ENCODE results near the gene DHH. TPM values are rescaled to one million over a fixed set of nuclear protein-coding genes. Genes with fewer than 3 reads are reported as not detected.

DHH gene
- polyA plus RNA-seq, 3 donors, result not detected

- intact Hi-C loops (cut with micrococcal nuclease), result loop anchor here in 1 of 2 donors (10.0 kb wide), 1 partner anchor 49 kb away; the partner anchor contains the start of gene DDN
- H3K36me3 Mint-ChIP-seq, result peaks cover 92 to 100% of the 10 kb centered on the region in 2 donors
Observed at GRCh38 chr12:49043856-49044258, 50.7 kb downstream of the DHH start.

GRCh38 chr12:49043241-49043640 is 51.4 kb downstream of the DHH start:
- peak overlapping the region in 3 of 7 donors; percentile 6 to 66 (median 26) for H3K27ac Mint-ChIP-seq
- H3K4me3 ChIP-seq (replicated peaks in 1 of 3; ENCODE audit: low read depth in 2 of 3, low read length in 3 of 3), result no peak overlapping the region
- no peaks in the 10 kb centered on the region for H3K9me3 Mint-ChIP-seq
- H3K9me3 ChIP-seq (replicated peaks in 1 of 2; ENCODE audit: control insufficient read depth in 1 of 2, insufficient read depth in 1 of 2, low read length in 2 of 2), result no peaks in the 10 kb centered on the region
- H3K4me2 ChIP-seq (replicated peaks; ENCODE audit: extremely low read depth, low read length, poor library complexity, severe bottlenecking), result no peak overlapping the region
- H3K36me3 ChIP-seq (replicated peaks in 1 of 2; ENCODE audit: control insufficient read depth in 1 of 2, insufficient read depth in 2 of 2, low read length in 2 of 2), result peaks cover 100% of the 10 kb centered on the region in 2 donors
- no peak for TF ChIP-seq CTCF (IDR thresholded peaks at IDR 0.05)
- WGBS (ENCODE audit: insufficient coverage), result 97% methylated on average over 4 of the region's 4 CpGs
- no peak for DNase-seq
- intact Hi-C loops (cut with micrococcal nuclease), result loop anchor here in 1 of 2 donors (10.0 kb wide), 1 partner anchor 48 kb away; the partner anchor contains the start of gene DDN
- no peaks in the 10 kb centered on the region for H3K4me1 ChIP-seq (ENCODE audit: control insufficient read depth in 1 of 2, insufficient read depth in 2 of 2, low read length in 2 of 2)
- H3K27me3 ChIP-seq (ENCODE audit: control insufficient read depth in 2 of 2, insufficient read depth in 2 of 2, low read length in 2 of 2), result no peaks in the 10 kb centered on the region
- no peaks in the 10 kb centered on the region for H3K27me3 Mint-ChIP-seq (ENCODE audit: low read depth in 3 of 3)
- no peaks in the 10 kb centered on the region for H3K4me1 Mint-ChIP-seq
- no peak overlapping the region for H3K4me3 Mint-ChIP-seq
- peaks cover 97% of the 10 kb centered on the region for H4K20me1 ChIP-seq (ENCODE audit: insufficient read depth, low read length)
- no peak overlapping the region for H3K27ac ChIP-seq (ENCODE audit: low read depth in 1 of 2, low read length in 2 of 2)
- peaks cover 92 to 100% of the 10 kb centered on the region in 2 donors for H3K36me3 Mint-ChIP-seq
- H3K79me2 ChIP-seq (ENCODE audit: insufficient read depth, low read length), result peaks cover 5% of the 10 kb centered on the region
- H2AFZ ChIP-seq (ENCODE audit: insufficient read depth, low read depth, low read length, poor library complexity, severe bottlenecking), result no peak overlapping the region
- H3K9ac ChIP-seq (ENCODE audit: insufficient read depth, low read length, poor library complexity, severe bottlenecking), result no peak overlapping the region

More at GRCh38 chr12:49043856-49044258, 50.7 kb downstream of the DHH start:
- H3K4me3 Mint-ChIP-seq, result no peak overlapping the region
- no peak overlapping the region for H2AFZ ChIP-seq (ENCODE audit: insufficient read depth, low read depth, low read length, poor library complexity, severe bottlenecking)
- no peak overlapping the region for H3K4me3 ChIP-seq (replicated peaks in 1 of 3; ENCODE audit: low read depth in 2 of 3, low read length in 3 of 3)
- H3K4me2 ChIP-seq (replicated peaks; ENCODE audit: extremely low read depth, low read length, poor library complexity, severe bottlenecking), result no peak overlapping the region
- TF ChIP-seq CTCF (IDR thresholded peaks at IDR 0.05), result peak; percentile 79
- H3K27me3 ChIP-seq (ENCODE audit: control insufficient read depth in 2 of 2, insufficient read depth in 2 of 2, low read length in 2 of 2), result no peaks in the 10 kb centered on the region
- no peaks in the 10 kb centered on the region for H3K4me1 Mint-ChIP-seq
- peaks cover 100% of the 10 kb centered on the region in 2 donors for H3K36me3 ChIP-seq (replicated peaks in 1 of 2; ENCODE audit: control insufficient read depth in 1 of 2, insufficient read depth in 2 of 2, low read length in 2 of 2)
- no peaks in the 10 kb centered on the region for H3K27me3 Mint-ChIP-seq (ENCODE audit: low read depth in 3 of 3)
- peaks cover 97% of the 10 kb centered on the region for H4K20me1 ChIP-seq (ENCODE audit: insufficient read depth, low read length)
- peak overlapping the region in 3 of 7 donors; percentile 43 to 50 (median 43) for H3K27ac Mint-ChIP-seq
- H3K79me2 ChIP-seq (ENCODE audit: insufficient read depth, low read length), result peaks cover 6% of the 10 kb centered on the region
- H3K4me1 ChIP-seq (ENCODE audit: control insufficient read depth in 1 of 2, insufficient read depth in 2 of 2, low read length in 2 of 2), result no peaks in the 10 kb centered on the region
- WGBS (ENCODE audit: insufficient coverage), result 47% methylated on average over 7 of the region's 11 CpGs
- no peak overlapping the region for H3K27ac ChIP-seq (ENCODE audit: low read depth in 1 of 2, low read length in 2 of 2)
- H3K9ac ChIP-seq (ENCODE audit: insufficient read depth, low read length, poor library complexity, severe bottlenecking), result no peak overlapping the region
- DNase-seq, result peak; percentile 48 to 61 (median 49)
- no peaks in the 10 kb centered on the region for H3K9me3 Mint-ChIP-seq
- no peaks in the 10 kb centered on the region for H3K9me3 ChIP-seq (replicated peaks in 1 of 2; ENCODE audit: control insufficient read depth in 1 of 2, insufficient read depth in 1 of 2, low read length in 2 of 2)
